GM19438 (cell line): ENCODE measurements around the gene PAK2.
"Not testable (repeated sequence)": the region's sequence is repeated elsewhere in the genome, so short reads cannot be mapped to it uniquely, and the experiment has no call there.

Experiments used
- ATAC-seq: cut with Tn5 transposase; IDR thresholded peaks from one replicate; pipeline ENCODE4 v1.9.1; 2021; ENCODE audit warnings: low read depth; ENCODE audit not compliant: unreplicated experiment

The PAK2 gene

GRCh38 chr3:196777836-196778235, 38.2 kb downstream of the PAK2 start:
- ATAC-seq: no peak

DNA sequence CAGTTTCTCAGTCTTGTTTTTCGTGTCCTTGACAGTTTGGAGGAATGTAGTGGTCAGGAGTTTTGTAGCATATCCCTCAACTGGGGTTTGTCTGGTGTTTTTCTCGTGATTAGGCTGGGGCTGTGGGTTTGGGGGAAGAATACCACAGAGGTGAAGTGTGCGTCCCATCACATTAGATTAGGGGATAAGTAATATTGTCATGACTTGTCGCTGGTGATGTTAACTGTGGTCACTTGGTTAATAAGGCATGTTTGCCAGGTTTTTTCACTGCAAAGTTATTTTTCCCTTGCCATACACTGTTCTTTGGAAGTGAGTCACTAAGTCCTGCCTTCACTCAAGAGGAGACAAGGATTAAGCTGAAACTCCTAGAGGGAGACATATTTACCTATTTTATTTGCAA, 39.1 kb downstream of the PAK2 start:
- no peak for ATAC-seq

DNA sequence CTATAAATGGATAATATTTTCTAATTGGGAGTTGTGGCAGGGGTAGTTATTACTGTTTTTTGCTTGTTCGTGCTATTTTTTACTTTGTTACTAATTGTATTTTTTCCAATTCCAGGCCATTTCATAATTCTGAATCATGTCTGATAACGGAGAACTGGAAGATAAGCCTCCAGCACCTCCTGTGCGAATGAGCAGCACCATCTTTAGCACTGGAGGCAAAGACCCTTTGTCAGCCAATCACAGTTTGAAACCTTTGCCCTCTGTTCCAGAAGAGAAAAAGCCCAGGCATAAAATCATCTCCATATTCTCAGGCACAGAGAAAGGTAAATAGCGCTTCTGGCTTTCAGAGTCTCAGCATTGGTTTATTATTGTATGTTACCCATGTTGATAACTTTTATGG, 42.9 kb downstream of the PAK2 start:
- ATAC-seq: no peak

DNA sequence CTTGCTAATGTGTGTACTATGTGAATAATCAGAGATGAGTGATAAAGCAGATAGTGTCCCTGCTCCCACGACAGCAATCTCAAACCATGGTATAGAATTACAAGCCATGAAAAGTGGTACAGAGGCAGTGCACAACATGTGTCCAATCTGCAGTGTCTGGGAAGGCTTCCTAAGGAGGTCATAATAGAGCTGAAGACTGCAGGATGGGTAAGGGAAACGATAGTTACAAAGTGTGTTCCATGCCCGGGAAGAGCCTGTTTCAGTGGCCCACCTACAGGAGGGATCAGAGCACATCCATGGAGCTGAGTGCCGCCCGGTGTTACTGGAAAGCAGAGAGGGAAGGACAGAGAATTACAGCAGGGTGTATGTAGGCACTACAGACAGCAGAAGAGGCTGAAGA, 48.9 kb downstream of the PAK2 start:
- no peak for ATAC-seq

DNA sequence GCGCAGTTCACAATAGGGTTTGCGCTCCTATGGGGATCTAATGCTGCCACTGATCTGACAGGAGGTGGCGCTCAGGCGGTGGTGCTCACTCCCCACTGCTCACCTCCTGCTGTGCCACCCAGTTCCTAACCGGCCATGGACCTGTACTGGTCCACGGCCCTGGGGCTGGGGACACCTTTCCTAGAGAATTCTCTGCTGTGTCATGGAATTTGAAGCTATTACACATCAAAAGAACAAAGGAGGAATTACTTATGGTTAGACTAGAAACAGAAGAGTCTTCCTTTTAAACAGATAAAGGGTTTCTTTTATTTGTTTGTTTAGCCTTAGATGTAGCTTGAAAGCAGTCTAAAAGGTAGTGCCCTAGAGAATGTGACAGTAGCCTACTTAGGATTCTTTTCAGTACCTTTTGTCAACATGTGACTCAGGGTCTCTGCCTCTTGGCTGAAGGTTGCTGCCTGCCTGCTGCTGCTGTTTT, 50.3 kb downstream of the PAK2 start:
- no peak for ATAC-seq

DNA sequence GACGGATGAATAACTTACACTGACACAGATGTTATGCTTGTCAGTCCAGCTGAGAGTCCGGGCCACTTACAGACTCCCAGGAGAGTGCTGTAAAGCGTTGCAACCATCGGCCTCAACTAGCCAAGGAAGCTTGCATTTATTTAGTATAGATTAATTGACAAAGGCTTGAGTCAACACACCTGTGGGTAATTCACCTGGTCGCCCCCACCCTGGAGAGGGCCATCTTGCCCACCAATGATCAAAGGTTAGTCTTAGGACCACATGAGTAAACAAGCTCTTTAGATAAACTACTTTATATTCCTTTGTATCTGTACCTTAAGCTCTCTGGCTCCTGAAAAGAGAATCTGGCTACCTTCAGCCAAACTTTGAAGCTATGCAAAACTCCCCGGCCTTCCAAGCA, 51.0 kb downstream of the PAK2 start:
- no peak for ATAC-seq

GRCh38 chr3:196792771-196793170, 53.1 kb downstream of the PAK2 start:
- no peak for ATAC-seq

- no peak for ATAC-seq
Observed at GRCh38 chr3:196793246-196793645, 53.6 kb downstream of the PAK2 start.

GRCh38 chr3:196794467-196794866, 54.8 kb downstream of the PAK2 start:
- no peak for ATAC-seq

DNA sequence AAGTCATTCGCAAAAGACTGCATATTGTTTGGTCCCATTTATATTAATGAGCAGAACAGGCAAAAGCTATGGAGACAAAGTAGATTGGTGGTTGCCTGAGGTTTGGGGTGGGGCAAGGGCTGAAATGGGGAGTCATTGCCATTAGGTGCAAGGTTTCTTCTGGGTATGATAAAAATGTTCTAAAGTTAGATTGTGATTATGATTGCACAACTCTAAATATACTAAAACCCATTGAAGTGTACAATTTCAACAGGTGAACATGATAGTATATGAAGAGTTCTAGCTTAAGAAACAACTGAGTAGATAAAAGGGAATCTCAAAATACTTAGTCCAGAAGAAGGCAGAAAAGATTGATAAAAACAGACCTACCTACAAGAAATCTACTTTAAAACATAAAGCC, 56.7 kb downstream of the PAK2 start:
- ATAC-seq: no peak

DNA sequence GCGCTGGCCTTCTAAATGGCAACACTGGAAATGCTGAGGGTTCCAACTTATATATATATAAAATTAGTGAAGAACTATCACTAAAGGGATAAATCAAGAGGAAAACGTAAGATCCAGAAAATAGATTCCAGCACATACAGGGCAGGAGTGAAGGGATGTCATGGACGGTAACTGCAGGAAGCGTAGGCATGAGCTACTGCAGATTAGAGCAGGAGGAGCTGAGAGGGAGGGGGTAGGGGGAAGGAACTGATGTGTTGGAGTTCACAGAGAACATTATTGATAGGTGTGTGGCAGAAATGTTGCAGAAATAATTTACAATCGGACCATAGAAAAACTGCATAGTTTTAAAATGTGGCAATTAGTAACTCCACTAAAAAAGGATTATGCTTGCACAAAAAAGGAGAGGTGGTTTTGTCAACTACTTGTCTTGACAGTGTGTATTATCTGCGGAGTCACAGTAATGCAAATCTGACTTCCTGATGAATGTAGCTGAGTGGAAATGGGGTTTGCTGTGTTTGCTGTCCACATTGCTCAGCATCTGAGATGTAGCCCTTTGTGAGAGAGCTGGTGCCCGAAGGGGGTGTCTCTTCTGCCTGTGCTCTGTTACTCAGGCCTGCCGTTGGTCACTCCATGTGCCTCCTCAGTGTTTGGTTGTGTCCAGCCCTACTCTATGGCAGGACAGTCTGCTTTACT, 61.2 kb downstream of the PAK2 start:
- ATAC-seq: no peak

GRCh38 chr3:196803891-196804468, 64.3 kb downstream of the PAK2 start:
- ATAC-seq: no peak

DNA sequence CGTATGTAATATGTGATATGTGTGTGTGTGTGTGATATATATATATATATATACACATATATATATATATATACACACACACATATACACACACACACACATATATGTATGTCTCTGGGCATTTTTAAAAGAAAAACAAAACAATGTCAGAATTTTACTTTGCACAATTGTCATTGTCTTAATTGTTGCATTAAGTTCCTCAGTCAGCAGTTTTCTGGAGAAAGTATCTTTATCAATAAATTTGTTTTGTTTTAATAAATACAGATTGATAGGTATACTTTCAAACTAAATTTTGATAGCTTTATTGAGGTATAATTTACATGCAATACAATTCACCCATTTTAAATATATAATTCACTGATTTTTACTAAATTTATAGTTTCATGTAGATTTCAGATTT, 65.1 kb downstream of the PAK2 start:
- ATAC-seq: no peak

GRCh38 chr3:196810963-196811581, 71.4 kb downstream of the PAK2 start:
- no peak for ATAC-seq

GRCh38 chr3:196812853-196813252, 73.2 kb downstream of the PAK2 start:
- ATAC-seq: no peak

DNA sequence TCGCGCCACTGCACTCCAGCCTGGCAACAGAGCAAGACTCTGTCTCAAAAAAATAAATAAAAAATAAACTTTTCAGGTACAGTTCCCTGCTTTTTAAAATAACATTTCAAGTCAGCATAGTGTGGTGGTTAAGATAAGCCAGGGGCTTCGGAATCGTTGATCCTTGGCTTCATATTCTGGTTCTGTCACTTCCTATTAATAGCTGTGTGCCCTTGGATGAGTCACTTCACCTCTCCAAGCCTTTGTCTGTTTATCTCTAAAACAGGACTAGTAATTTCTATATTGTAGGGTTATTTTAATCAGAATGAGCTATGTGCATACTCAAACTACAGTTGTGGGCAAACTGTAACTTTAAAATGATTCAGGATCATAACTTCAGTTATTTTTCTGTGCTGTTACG, 74.2 kb downstream of the PAK2 start:
- no peak for ATAC-seq

GRCh38 chr3:196821806-196822355, 82.2 kb downstream of the PAK2 start:
- ATAC-seq: no peak

- not testable (repeated sequence) for ATAC-seq
Observed at GRCh38 chr3:196829651-196830050, 90.0 kb downstream of the PAK2 start.

DNA sequence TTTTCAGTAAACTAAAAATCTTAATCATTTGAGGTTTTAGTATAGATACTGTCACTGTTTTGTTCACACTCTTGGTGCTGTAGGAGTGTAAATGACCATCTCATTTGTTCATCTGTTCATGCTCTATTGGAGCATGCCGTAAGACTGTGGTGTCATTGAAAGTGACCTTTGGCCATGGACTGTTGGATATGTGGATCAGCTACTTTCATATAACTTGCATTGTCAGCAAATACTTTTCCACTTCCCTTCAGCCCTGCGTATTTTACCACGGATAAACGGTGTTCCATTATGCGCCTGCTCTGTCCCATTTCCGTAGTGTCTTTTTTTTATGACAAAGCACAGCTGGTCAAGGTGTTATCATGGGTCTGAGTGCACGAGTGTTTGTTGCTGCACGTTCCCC, 95.4 kb downstream of the PAK2 start:
- ATAC-seq: no peak

- ATAC-seq: not testable (repeated sequence)
Observed at GRCh38 chr3:196836626-196837025, 97.0 kb downstream of the PAK2 start.

DNA sequence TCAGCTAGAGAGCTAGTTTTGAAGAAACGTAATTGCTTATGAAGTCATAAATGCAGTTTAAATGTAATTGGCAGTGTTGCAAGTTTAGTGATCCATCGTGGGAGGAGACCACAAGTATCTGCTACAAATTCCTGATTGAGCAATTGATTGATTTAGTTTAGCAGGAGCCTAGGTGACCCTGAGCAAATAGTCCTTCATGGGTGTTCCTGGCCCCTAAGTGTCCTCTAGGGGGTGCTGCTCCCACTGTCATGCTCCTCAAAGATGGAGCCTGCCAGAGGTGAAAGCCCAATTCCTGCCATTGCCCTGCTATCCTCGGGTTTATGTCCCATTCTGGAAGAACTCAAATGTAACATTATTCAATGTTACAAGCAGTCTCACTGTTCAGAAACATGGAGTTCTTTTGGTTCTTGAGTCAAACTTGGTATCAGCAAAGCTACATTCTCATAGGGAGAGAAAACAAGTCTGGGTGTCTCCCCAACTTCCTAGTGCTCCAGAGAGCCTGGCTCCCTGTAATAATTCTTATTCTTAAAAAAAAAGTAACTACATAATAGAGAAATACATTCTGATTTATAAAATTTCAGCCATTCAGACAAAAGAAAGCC, 98.3 kb downstream of the PAK2 start:
- no peak for ATAC-seq
